Fibroblast of mammary gland (primary cell): ENCODE measurements around the gene GHR.

Experiments used
- DNase-seq: peaks from one replicate; pipeline ENCODE4 v3.0.0-alpha.2; 2010; ENCODE audit warnings: low read depth
- H3K4me3 ChIP-seq: 2 replicates; pipeline ENCODE4 v1.5.1; 2011; ENCODE audit warnings: low read depth, mild to moderate bottlenecking, low read length, moderate library complexity; ENCODE audit not compliant: control insufficient read depth
- TF ChIP-seq, protein P1 (sequence below): conservative IDR thresholded peaks from 2 replicates; pipeline ENCODE4 v1.5.1; 2011; ENCODE audit warnings: low read depth, low read length, inconsistent platforms; ENCODE audit not compliant: control insufficient read depth, insufficient read depth

The GHR gene

GRCh38 chr5:42483472-42484154 lies 60.4 kb downstream of the GHR start:
- no peak overlapping the region for H3K4me3 ChIP-seq
- DNase-seq = peak; percentile 12

DNA sequence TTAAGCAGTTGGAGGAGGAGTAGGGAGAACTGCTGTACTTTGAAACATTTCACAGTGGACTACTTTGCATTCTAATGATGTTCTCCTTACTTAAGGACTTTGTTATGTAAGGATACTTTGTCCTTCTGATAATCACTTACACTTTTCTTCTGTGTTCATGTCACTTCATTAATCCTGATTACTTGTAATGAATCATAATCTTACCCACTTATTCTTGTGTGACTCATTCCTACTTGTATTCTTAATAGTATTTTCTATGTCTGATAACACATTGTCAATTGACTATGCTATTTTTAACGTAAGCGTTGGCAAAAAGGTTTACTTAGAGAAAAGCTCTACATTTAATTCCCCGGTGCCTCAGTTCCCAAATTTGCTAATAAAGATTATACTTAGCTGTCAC lies 63.8 kb downstream of the GHR start:
- TF ChIP-seq, protein P1, sequence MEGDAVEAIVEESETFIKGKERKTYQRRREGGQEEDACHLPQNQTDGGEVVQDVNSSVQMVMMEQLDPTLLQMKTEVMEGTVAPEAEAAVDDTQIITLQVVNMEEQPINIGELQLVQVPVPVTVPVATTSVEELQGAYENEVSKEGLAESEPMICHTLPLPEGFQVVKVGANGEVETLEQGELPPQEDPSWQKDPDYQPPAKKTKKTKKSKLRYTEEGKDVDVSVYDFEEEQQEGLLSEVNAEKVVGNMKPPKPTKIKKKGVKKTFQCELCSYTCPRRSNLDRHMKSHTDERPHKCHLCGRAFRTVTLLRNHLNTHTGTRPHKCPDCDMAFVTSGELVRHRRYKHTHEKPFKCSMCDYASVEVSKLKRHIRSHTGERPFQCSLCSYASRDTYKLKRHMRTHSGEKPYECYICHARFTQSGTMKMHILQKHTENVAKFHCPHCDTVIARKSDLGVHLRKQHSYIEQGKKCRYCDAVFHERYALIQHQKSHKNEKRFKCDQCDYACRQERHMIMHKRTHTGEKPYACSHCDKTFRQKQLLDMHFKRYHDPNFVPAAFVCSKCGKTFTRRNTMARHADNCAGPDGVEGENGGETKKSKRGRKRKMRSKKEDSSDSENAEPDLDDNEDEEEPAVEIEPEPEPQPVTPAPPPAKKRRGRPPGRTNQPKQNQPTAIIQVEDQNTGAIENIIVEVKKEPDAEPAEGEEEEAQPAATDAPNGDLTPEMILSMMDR = no peak
- DNase-seq = peak; percentile 8
- H3K4me3 ChIP-seq = no peak overlapping the region

More at GRCh38 chr5:42483472-42484154, 60.4 kb downstream of the GHR start:
- TF ChIP-seq, protein P1 = no peak

- TF ChIP-seq, protein P1 = no peak
- no peak for DNase-seq
- H3K4me3 ChIP-seq = no peak overlapping the region
These were observed 64.6 kb downstream of the GHR start for GRCh38 chr5:42487821-42488220.

GRCh38 chr5:42490831-42491230 lies 67.6 kb downstream of the GHR start:
- DNase-seq = no peak
- no peak overlapping the region for H3K4me3 ChIP-seq
- TF ChIP-seq, protein P1 = no peak

DNA sequence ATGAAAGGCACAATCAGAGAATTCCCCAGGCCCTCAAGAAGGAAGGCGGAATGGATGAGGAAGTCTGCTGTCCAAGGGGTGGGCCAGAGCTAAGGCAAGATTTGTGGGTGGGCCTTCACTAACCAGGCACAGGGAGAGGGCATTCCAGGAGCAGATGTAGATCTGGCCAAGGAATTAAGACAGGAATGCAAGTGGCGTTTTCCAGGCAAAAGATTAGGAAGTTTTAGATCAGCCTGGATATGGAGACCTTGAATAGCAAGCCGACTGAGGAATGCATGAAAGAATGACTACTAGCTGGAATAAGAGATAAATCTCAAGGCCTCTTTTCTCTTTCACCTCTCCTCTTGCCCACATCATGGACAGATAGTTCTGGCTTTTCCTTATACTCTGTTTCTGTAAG lies 68.5 kb downstream of the GHR start:
- TF ChIP-seq, protein P1 = no peak
- DNase-seq = no peak

GRCh38 chr5:42492974-42493373 lies 69.7 kb downstream of the GHR start:
- TF ChIP-seq, protein P1 = no peak
- H3K4me3 ChIP-seq = no peak overlapping the region
- peak; percentile 10 for DNase-seq

More for the DNA sequence above, 68.5 kb downstream of the GHR start:
- no peak overlapping the region for H3K4me3 ChIP-seq
